Small intestine (tissue), 7 donors: ENCODE measurements around the gene CMSS1. TPM values are rescaled to one million over a fixed set of nuclear protein-coding genes. Genes with fewer than 3 reads are reported as not detected.

Experiments used
- DNase-seq, 2 donors: peaks; one replicate each; pipeline versions ENCODE4 v3.0.0 to v3.0.0-alpha.2; 2013
- FAIRE-seq: peaks from 2 replicates; lab custom pipeline; 2012; peaks lifted over from hg19 to GRCh38; lab: Jason Lieb, UNC
- H3K27ac ChIP-seq, 3 donors: one replicate each; pipeline ENCODE4 v1.5.1; 2013; ENCODE audit warnings: low read length in 2 of 3, mild to moderate bottlenecking in 2 of 3, control low read depth in 1 of 3, inconsistent platforms in 1 of 3, low read depth in 1 of 3, moderate library complexity in 1 of 3
- H3K27me3 ChIP-seq, 3 donors: one replicate each; pipeline ENCODE4 v1.6.1; 2013; ENCODE audit warnings: low read length in 3 of 3, inconsistent platforms in 1 of 3; ENCODE audit not compliant: control insufficient read depth in 3 of 3, insufficient read depth in 3 of 3
- H3K36me3 ChIP-seq, 3 donors: one replicate each; pipeline ENCODE4 v1.6.1; 2013; ENCODE audit warnings: low read length in 3 of 3, inconsistent platforms in 1 of 3, low read depth in 1 of 3, mild to moderate bottlenecking in 1 of 3, moderate library complexity in 1 of 3; ENCODE audit not compliant: control insufficient read depth in 3 of 3, insufficient read depth in 2 of 3
- H3K4me1 ChIP-seq, 3 donors: one replicate each; pipeline ENCODE4 v1.6.1; 2013; ENCODE audit warnings: low read length in 2 of 3, inconsistent platforms in 1 of 3, low read depth in 1 of 3, mild to moderate bottlenecking in 1 of 3, moderate library complexity in 1 of 3; ENCODE audit not compliant: control insufficient read depth in 3 of 3, insufficient read depth in 2 of 3
- H3K4me3 ChIP-seq, 3 donors: one replicate each; pipeline ENCODE4 v1.5.1; 2013; ENCODE audit warnings: low read length in 3 of 3, control low read depth in 1 of 3, inconsistent platforms in 1 of 3, low read depth in 1 of 3, mild to moderate bottlenecking in 1 of 3, moderate library complexity in 1 of 3
- H3K9me3 ChIP-seq, 2 donors: one replicate each; pipeline ENCODE4 v1.6.1; 2013; ENCODE audit warnings: low read depth in 1 of 2, low read length in 1 of 2; ENCODE audit not compliant: control insufficient read depth in 2 of 2, insufficient read depth in 1 of 2
- WGBS, 3 donors: extraction: QIAGEN DNeasy Blood & Tissue Kit; methylation state at CpG; one replicate each; pipeline ENCODE4 v1.1.7; 2013; 5-methylcytosine and 5-hydroxymethylcytosine counted together
- polyA plus RNA-seq, 4 donors: library from polyadenylated mRNA; stranded (reverse) in 3 of 4; unstranded in 1 of 4; fragments of 200-250 nt in 3 of 4; fragments of 120-200 nt in 1 of 4; gene quantifications; one replicate each; pipeline versions ENCODE4 v1.2.1 to v1.2.3, GENCODE V29; 2013
- donor health status: healthy with polysubstance abuse.
- donor health status: control.
- donor health status: control.
- donor health status: Bipolar disorder and iron deficiency.
- donor health status: healthy.

Gene CMSS1
- polyA plus RNA-seq, 4 donors = 1.6 to 24.0 (median 10.4) TPM

- FAIRE-seq (no peak), DNase-seq (no peak)
- no peaks in the 10 kb centered on the region for H3K9me3 ChIP-seq
- 78 to 86% (median 79%) methylated on average over 4 of the region's 4 CpGs for WGBS, 3 donors
- H3K27me3 ChIP-seq = no peaks in the 10 kb centered on the region
- no peaks in the 10 kb centered on the region for H3K36me3 ChIP-seq
- H3K27ac ChIP-seq = no peak overlapping the region
- no peaks in the 10 kb centered on the region for H3K4me1 ChIP-seq
- H3K4me3 ChIP-seq = no peak overlapping the region
Observed at GRCh38 chr3:100117093-100117492, 299.4 kb downstream of the CMSS1 start.

- WGBS, 3 donors = 0 to 53% (median 33%) methylated on average over 1 of the region's 1 CpG
- H3K27me3 ChIP-seq = no peaks in the 10 kb centered on the region
- no peak for FAIRE-seq
Observed at GRCh38 chr3:100120012-100120411, 302.4 kb downstream of the CMSS1 start.

GRCh38 chr3:100120693-100121092 is 303.0 kb downstream of the CMSS1 start:
- H3K27me3 ChIP-seq = no peaks in the 10 kb centered on the region
- DNase-seq (no peak), FAIRE-seq (no peak)
- no peak overlapping the region for H3K27ac ChIP-seq
- no peak overlapping the region for H3K4me3 ChIP-seq
- no peaks in the 10 kb centered on the region for H3K9me3 ChIP-seq
- H3K36me3 ChIP-seq = no peaks in the 10 kb centered on the region
- WGBS, 3 donors = 93 to 96% (median 96%) methylated on average over 5 of the region's 5 CpGs
- H3K4me1 ChIP-seq = no peaks in the 10 kb centered on the region

More at GRCh38 chr3:100120012-100120411, 302.4 kb downstream of the CMSS1 start:
- H3K4me1 ChIP-seq = no peaks in the 10 kb centered on the region
- H3K4me3 ChIP-seq = no peak overlapping the region
- no peak overlapping the region for H3K27ac ChIP-seq
- H3K9me3 ChIP-seq = no peaks in the 10 kb centered on the region
- no peaks in the 10 kb centered on the region for H3K36me3 ChIP-seq
- DNase-seq = no peak

GRCh38 chr3:100122321-100122720 is 304.7 kb downstream of the CMSS1 start:
- 95 to 100% (median 98%) methylated on average over 2 of the region's 2 CpGs for WGBS, 3 donors
- H3K27me3 ChIP-seq = no peaks in the 10 kb centered on the region
- no peak overlapping the region for H3K4me3 ChIP-seq
- DNase-seq (no peak), FAIRE-seq (no peak)
- H3K4me1 ChIP-seq = no peaks in the 10 kb centered on the region
- H3K9me3 ChIP-seq = no peaks in the 10 kb centered on the region
- no peaks in the 10 kb centered on the region for H3K36me3 ChIP-seq
- no peak overlapping the region for H3K27ac ChIP-seq

GRCh38 chr3:100123112-100123511 is 305.4 kb downstream of the CMSS1 start:
- no peak overlapping the region for H3K27ac ChIP-seq
- H3K36me3 ChIP-seq = no peaks in the 10 kb centered on the region
- no peak overlapping the region for H3K4me3 ChIP-seq
- H3K4me1 ChIP-seq = no peaks in the 10 kb centered on the region
- WGBS, 3 donors = 84 to 99% (median 89%) methylated on average over 4 of the region's 4 CpGs
- no peaks in the 10 kb centered on the region for H3K27me3 ChIP-seq
- no peaks in the 10 kb centered on the region for H3K9me3 ChIP-seq
- DNase-seq = no peak
- no peak for FAIRE-seq

GRCh38 chr3:100124201-100124761 is 306.6 kb downstream of the CMSS1 start:
- DNase-seq = no peak
- no peaks in the 10 kb centered on the region for H3K4me1 ChIP-seq
- H3K27me3 ChIP-seq = no peaks in the 10 kb centered on the region
- no peaks in the 10 kb centered on the region for H3K36me3 ChIP-seq
- H3K4me3 ChIP-seq = no peak overlapping the region
- H3K9me3 ChIP-seq = no peaks in the 10 kb centered on the region
- FAIRE-seq = no peak
- whole genome bisulfite sequencing, 3 donors = 85 to 90% (median 88%) methylated on average over 5 of the region's 5 CpGs
- no peak overlapping the region for H3K27ac ChIP-seq

- no peaks in the 10 kb centered on the region for H3K27me3 ChIP-seq
- H3K4me3 ChIP-seq = no peak overlapping the region
- no peak for DNase-seq
- no peaks in the 10 kb centered on the region for H3K36me3 ChIP-seq
- FAIRE-seq = no peak
- no peak overlapping the region for H3K27ac ChIP-seq
- H3K4me1 ChIP-seq = no peaks in the 10 kb centered on the region
- H3K9me3 ChIP-seq = no peaks in the 10 kb centered on the region
- WGBS, 3 donors = 83 to 95% (median 87%) methylated on average over 5 of the region's 5 CpGs
Observed at GRCh38 chr3:100125161-100125938, 307.7 kb downstream of the CMSS1 start.

GRCh38 chr3:100127792-100128191 is 310.1 kb downstream of the CMSS1 start:
- H3K27ac ChIP-seq = no peak overlapping the region
- DNase-seq (no peak), FAIRE-seq (no peak)
- H3K36me3 ChIP-seq = no peaks in the 10 kb centered on the region
- no peaks in the 10 kb centered on the region for H3K4me1 ChIP-seq
- H3K4me3 ChIP-seq = no peak overlapping the region
- 76 to 92% (median 82%) methylated on average over 2 of the region's 2 CpGs for WGBS, 3 donors
- H3K27me3 ChIP-seq = no peaks in the 10 kb centered on the region
- no peaks in the 10 kb centered on the region for H3K9me3 ChIP-seq
